ENCODE data around the gene NOL8.

NOL8 gene

DNA sequence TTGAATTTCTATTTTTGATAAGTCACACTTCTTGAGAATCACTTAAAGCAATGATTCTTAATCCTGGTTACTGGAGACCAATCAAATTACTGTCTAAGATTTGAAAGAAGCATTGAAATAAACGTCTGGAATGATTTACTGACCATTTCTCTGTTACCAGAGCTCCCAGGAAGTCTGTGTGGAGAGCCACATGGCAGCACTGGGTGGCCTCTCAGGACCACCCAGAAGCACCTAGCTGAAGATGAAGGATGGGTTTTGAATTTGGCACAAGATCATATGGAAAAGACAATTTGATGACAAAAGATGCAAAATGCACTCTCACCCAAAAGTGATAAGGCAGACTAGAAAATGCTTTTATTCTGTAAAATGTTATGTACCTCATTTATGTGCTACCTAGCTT is 62.0 kb downstream of the NOL8 start:
- DNase-seq = no peak

DNA sequence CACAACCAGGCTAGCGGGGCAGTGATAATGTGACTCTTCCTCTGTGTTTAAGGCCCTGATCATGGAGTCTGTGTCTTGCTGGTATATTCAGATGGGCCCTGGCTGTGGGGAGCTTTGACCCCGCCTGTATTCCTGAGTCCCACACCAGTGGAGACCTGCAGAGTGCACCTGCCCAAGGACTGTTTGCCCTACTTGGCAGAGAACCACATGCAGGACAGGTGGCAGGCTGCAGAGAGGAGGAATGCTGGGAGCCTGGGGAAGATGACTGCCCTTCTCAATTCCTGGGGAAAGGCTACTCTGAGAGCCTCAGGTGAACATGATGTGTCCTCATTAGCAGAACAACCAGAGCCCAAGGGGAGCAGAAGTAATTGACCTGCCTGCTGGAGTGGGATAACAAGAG is 67.8 kb downstream of the NOL8 start:
- DNase-seq = no peak

DNA sequence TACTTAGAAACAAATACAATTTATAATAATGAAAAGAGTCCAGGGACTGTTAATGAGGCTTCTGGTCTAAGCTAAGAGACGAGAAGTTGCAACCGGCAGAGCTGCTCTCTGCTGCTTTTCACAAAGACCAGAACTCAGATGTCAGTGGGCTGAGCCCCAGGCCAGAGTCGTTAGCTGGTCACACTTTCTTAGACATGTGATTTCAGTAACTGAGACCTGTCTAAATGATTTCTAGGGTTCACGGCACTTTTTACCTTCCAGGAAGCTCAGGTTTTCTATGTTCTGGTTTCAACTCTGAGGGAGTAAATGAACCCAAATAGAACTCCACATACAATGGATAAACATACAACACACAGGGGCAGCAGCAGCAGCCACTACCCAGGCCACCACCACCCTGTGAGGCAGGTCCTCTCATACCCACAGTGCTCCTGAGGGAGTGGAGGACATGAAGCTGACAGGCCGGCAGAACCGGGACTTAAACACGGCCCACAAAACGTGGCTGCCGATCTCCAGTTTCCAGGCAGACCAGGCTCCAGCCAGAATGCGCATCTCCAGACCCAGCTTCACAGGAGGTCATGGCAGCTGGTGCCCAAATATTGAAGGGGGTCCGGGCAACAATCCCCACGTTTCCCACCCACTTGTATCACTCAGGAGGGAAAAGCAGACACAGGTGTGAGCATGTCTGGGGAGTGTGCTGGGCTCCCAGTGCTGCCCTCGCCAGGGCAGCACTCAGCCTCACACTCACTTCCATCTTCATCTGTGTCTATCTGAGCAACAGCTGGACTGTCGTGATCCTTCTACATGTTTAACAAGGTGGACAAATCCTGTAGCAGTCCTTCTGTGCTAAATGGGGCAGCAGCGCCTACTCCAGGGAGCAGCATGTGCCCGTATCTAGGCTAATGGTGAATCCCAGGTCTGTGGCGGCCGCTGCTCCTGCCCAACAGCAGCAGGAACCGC is 70.5 kb downstream of the NOL8 start:
- DNase-seq = no peak

DNA sequence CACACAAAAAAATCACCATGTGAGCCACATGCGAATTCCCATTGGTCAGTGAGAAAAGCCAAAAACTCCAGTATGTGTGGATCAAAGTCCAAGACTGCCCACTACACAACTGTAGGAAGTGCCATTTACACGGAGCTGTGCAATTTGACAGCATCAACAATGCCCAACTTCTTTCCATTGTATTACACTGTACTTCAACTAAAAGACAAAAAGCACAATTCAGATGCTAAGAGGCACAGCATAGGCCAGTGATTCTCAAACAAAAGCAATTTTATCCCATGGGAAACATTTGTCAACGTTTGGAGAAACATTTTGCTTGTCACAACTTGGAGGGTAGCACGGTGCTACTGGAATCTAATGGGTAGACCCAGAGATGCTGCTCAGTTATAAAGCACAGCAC is 71.5 kb downstream of the NOL8 start:
- DNase-seq = no peak

DNA sequence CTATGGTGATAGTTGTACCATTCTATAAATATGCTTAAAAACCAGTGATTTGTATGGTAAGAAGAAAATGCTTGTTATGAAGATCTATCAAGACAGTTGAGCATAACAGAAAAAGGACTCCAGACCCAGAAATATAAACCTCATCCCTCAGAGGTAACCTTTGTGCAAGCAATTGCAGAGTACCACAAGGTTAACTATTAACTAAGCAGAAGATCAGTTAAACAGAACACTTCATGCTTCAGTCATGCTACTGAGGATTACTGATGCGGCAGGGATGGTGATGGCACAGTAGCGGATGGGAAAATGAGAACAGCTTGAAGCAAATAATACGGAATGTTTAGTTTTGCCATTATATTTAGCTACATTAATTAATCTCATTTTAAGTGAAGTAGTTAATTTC is 77.2 kb downstream of the NOL8 start:
- no peak for DNase-seq
